ENCODE data around the gene MYNN. TPM values are rescaled to one million over a fixed set of nuclear protein-coding genes. Genes with fewer than 3 reads are reported as not detected.
A peak's percentile ranks its signal among the peaks of the same experiment; 100 is the strongest.

MYNN gene
- total and polyA plus RNA-seq, 9 of the 15 experiments (the other 6 are each of a cell fraction or from before 2014, with no cell fraction given), result 10.4 to 35.7 (median 21.3) TPM

DNA sequence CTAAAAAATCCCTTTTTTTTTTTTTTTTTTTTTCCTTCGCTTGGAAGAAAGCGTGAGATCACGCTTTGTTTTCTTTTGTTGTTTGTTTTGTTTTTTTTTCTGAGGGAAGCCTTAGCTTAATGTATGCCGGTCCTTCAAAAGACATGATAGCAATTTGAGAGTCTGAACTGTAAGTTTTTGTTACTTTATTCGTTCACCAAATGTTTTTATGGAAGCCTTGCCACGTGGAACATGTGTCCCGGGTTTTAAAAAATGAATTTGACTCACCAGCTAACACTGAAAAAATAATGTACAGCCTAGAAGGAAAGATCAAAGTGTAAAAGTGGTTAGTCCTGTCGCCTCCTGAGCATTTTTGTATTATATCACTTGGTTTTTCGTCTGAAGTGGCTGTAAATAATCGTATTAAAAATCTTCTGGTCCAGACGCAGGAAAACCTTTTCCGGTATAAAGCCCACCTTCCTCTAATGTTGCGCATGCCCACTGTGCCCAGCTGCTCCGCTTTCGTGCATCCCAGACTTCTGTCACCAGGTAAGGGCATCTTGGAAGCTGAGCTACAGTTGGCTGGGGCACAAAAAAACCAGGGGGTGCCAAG lies 795 bp upstream of the MYNN start (continued):
- TF ChIP-seq DMBX1 (CRISPR knock-in tag; IDR thresholded peaks at IDR 0.05; ENCODE audit: borderline replicate concordance) (peak; percentile 40; the same call in 1 of the 2 replicates), ZNF707 (CRISPR knock-in tag; conservative IDR thresholded peaks at IDR 0.05) (0 out of 2 replicates have a peak, but pooled peaks have one; percentile 30), DIDO1 (tag; IDR thresholded peaks at IDR 0.05; ENCODE audit: low read depth) (no peak), HMG20A (CRISPR knock-in tag; conservative IDR thresholded peaks at IDR 0.05) (no peak), NBN (IDR thresholded peaks at IDR 0.05; ENCODE audit: low read depth) (peak; percentile 5; the same call in 1 of the 2 replicates), DPF2 (IDR thresholded peaks at IDR 0.05) (no peak), RAD51 (IDR thresholded peaks at IDR 0.05; ENCODE audit: borderline replicate concordance, low read depth) (no peak), ZNF23 (CRISPR knock-in tag; IDR thresholded peaks at IDR 0.05) (no peak), FOXK1 (CRISPR knock-in tag; IDR thresholded peaks at IDR 0.05; ENCODE audit: borderline replicate concordance) (no peak), MCM7 (IDR thresholded peaks at IDR 0.05) (no peak), POLR3A (IDR thresholded peaks at IDR 0.05; ENCODE audit: borderline replicate concordance, extremely low read depth, insufficient read depth, insufficient read length) (peak; percentile 38), CBFB (CRISPR knock-in tag; IDR thresholded peaks at IDR 0.05) (no peak), HDAC3 (IDR thresholded peaks at IDR 0.05; ENCODE audit: borderline replicate concordance, partially characterized antibody) (no peak), MEIS2 (IDR thresholded peaks at IDR 0.05; ENCODE audit: partially characterized antibody) (peak; percentile 41), SMARCA4 (IDR thresholded peaks at IDR 0.05) (no peak), SMARCA5 (IDR thresholded peaks at IDR 0.05) (peak; percentile 60; the same call in 1 of the 2 replicates), SIX5 (IDR thresholded peaks at IDR 0.05; ENCODE audit: borderline replicate concordance in 1 of 2, insufficient read depth in 1 of 2, low read depth in 1 of 2, low read length in 2 of 2) (no peak)
- TF ChIP-seq, protein P1, sequence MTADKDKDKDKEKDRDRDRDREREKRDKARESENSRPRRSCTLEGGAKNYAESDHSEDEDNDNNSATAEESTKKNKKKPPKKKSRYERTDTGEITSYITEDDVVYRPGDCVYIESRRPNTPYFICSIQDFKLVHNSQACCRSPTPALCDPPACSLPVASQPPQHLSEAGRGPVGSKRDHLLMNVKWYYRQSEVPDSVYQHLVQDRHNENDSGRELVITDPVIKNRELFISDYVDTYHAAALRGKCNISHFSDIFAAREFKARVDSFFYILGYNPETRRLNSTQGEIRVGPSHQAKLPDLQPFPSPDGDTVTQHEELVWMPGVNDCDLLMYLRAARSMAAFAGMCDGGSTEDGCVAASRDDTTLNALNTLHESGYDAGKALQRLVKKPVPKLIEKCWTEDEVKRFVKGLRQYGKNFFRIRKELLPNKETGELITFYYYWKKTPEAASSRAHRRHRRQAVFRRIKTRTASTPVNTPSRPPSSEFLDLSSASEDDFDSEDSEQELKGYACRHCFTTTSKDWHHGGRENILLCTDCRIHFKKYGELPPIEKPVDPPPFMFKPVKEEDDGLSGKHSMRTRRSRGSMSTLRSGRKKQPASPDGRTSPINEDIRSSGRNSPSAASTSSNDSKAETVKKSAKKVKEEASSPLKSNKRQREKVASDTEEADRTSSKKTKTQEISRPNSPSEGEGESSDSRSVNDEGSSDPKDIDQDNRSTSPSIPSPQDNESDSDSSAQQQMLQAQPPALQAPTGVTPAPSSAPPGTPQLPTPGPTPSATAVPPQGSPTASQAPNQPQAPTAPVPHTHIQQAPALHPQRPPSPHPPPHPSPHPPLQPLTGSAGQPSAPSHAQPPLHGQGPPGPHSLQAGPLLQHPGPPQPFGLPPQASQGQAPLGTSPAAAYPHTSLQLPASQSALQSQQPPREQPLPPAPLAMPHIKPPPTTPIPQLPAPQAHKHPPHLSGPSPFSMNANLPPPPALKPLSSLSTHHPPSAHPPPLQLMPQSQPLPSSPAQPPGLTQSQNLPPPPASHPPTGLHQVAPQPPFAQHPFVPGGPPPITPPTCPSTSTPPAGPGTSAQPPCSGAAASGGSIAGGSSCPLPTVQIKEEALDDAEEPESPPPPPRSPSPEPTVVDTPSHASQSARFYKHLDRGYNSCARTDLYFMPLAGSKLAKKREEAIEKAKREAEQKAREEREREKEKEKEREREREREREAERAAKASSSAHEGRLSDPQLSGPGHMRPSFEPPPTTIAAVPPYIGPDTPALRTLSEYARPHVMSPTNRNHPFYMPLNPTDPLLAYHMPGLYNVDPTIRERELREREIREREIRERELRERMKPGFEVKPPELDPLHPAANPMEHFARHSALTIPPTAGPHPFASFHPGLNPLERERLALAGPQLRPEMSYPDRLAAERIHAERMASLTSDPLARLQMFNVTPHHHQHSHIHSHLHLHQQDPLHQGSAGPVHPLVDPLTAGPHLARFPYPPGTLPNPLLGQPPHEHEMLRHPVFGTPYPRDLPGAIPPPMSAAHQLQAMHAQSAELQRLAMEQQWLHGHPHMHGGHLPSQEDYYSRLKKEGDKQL (CRISPR knock-in tag; IDR thresholded peaks at IDR 0.05; ENCODE audit: borderline replicate concordance), result no peak
- TF ChIP-seq, protein P2, sequence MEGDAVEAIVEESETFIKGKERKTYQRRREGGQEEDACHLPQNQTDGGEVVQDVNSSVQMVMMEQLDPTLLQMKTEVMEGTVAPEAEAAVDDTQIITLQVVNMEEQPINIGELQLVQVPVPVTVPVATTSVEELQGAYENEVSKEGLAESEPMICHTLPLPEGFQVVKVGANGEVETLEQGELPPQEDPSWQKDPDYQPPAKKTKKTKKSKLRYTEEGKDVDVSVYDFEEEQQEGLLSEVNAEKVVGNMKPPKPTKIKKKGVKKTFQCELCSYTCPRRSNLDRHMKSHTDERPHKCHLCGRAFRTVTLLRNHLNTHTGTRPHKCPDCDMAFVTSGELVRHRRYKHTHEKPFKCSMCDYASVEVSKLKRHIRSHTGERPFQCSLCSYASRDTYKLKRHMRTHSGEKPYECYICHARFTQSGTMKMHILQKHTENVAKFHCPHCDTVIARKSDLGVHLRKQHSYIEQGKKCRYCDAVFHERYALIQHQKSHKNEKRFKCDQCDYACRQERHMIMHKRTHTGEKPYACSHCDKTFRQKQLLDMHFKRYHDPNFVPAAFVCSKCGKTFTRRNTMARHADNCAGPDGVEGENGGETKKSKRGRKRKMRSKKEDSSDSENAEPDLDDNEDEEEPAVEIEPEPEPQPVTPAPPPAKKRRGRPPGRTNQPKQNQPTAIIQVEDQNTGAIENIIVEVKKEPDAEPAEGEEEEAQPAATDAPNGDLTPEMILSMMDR (IDR thresholded peaks at IDR 0.05 in 2 of 3, conservative IDR thresholded peaks at IDR 0.05 in 1 of 3; ENCODE audit: insufficient read depth in 2 of 3, low read depth in 1 of 3, low read length in 3 of 3), result no peak

Data from K562 (cell line).